OCI-M2 (cell line): ENCODE data around the gene RFX1.
A peak's percentile ranks its signal among the peaks of the same experiment; 100 is the strongest.

Experiments used
- DNase-seq: peaks from one replicate; lab custom pipeline; 2025; ENCODE audit not compliant: unreplicated experiment; lab: John Stamatoyannopoulos, UW

Gene RFX1

DNA sequence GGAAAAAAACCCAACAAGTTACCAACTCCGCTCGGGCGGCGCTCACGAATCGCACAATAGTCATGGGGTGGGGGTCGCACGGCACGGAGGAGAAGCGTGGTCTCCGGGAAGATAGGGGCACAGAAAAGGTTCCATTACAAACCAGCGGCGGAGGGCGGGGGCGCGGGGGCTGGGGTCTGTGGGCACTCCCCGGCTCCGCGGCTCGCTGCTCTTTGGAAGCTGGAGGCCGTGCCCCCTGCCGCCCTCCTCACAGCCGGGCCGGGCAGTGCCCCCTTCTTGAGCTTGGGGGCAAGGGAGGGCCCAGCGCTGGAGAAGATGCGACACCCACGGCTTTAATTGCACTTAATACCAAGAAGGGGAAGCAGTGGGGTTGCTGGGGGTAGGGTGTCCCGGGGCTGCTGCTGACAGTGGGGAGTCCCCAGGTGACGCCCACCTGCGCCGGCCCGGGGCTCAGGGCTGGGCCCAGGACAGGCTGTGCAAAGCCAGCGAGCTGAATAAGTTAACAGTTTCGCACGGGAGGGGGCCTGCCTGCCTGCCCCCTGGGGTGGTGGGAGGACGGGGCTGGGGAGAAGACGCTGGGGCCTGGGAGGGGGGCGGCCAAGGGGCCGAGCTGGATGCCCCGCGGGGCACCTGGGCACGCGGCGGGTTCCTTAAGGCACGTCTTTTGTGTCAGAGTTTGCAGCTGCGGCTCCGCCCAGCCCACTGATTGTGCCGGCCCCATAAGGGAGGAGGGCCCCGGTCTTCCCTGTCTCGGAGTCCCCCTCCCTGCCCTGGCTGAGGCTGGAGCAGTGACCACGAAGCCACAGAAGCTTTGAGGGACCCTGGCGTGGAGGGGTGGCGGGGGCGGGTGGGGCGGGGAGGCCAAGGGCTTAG lies 44.1 kb downstream of the RFX1 start:
- no peak for DNase-seq

DNA sequence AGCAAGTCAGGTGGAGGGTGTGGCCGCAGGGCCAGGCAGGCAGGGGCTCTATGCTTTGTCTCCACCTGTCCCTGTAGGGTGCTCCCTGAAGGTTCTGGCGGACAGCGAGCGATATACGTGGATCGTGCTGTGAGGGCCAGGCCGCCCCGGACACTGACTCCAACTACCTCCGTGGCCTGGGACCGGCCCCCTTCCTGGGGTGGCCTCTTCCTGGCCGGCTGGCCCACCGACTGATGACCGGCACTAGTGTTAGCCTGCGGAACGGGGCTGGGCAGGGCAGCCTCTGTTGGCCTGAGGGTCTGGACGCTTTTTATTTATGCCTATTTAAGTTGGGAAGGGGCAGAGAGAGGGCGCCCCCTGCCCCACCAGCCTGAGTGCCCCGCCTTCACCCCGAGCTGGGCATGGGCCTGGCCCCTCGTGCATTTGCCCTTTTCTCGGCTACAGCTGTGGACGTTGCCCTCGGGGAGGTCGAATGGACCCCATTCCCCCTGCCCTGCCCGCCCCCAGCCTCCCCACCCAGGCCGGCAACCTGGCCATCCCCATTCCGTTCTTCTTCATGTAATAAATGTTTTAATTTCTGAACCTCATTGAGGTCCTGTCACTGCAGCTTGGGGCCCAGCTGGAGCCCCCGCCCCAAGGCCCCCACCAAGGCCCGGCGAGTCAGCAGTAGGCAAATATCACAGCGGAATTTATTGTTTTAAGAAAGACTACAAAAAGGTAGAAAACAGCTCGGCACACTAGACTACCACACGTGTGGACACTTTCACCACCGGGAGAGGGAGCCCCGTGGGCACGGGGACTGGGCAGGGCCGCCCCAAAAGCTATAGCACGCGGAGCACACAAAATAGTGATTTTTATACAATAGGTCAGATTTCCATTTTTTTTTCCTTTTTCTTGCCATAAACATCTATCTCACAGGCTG lies 45.0 kb downstream of the RFX1 start:
- DNase-seq: no peak

DNA sequence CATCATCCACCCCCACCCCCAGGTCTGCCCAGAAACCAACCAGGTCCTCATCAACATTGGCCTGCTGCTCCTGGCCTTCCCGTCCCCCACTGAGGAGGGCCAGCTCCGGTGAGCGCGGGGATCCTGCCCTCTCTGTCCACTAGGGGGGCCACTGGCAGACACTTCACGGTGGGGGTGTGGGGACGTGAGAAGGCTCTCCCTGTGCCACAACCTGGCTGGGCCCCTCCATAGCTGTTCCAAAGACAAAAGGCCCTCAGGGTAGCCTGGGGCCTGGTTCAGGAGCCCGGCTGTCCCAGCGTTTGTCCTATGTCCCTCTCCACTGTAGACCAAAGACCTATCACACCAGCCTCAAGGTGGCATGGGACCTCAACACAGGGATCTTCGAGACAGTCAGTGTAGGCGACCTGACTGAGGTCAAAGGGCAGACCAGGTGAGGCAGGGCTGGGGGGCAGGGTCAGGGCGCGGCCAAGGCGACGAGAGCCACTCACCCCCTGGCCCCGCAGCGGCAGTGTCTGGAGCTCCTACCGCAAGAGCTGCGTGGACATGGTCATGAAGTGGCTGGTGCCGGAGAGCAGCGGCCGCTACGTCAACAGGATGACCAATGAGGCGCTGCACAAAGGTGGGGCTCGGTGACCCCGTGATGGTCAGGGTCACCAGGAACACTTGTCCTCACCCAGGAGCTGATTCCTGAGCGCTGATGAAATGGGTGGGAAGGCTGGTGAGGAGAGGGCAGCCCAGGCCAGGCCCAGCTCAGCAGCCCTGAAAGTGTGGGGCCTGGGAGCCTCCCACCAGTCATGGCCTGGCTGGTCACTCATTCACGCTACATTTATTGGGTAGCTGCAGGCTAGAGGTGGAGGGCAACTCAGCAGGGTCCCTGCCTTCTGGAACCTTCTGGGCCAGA lies 45.9 kb downstream of the RFX1 start:
- no peak for DNase-seq

DNA sequence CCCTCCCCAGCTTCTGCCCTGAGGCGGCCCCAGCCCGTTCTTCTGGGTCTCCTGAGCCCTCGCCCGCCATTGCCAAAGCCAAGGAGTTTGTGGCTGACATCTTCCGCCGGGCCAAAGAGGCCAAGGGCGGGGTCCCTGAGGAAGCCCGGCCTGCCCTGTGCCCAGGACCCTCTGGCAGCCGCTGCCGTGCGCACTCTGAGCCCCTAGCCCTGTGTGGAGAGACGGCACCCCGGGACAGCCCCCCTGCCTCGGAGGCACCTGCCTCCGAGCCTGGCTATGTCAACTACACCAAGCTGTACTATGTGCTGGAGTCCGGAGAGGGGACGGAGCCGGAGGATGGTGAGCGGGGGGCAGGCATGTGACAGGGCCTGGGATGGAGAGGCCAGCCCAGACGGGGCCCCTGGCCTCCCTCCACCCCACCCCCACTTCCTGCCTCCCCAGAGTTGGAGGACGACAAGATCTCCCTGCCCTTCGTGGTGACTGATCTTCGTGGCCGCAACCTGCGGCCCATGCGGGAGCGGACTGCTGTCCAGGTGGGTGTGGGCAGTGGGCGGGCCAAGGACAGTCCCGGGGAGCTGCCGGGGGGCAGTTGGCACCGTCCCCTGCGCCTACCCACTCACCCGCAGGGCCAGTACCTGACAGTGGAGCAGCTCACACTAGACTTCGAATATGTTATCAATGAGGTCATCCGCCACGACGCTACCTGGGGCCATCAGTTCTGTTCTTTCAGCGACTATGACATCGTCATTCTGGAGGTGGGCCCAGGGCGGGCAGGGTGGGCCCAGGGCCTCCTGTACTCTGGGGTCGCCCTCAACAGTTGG lies 46.8 kb downstream of the RFX1 start:
- no peak for DNase-seq

DNA sequence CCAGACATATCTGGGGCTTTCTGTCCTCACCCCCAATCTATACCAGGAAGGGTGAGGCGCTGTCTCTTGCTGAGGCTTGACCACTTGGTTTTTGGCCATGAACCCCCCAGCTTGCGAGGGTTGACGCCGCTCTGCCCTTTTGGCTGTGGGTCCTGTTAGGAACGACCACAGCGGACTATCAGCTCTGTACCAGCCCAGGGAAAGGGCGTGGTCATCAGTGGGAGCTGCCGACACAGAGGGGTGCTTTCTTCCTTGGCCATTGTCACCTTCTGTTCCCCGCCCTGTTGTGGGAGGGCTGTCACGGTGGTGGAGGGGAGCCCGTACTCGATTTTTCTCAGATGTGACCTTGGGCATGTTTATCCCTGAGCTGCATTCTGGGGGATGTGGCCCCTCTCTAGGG lies 48.1 kb downstream of the RFX1 start:
- DNase-seq: no peak

DNA sequence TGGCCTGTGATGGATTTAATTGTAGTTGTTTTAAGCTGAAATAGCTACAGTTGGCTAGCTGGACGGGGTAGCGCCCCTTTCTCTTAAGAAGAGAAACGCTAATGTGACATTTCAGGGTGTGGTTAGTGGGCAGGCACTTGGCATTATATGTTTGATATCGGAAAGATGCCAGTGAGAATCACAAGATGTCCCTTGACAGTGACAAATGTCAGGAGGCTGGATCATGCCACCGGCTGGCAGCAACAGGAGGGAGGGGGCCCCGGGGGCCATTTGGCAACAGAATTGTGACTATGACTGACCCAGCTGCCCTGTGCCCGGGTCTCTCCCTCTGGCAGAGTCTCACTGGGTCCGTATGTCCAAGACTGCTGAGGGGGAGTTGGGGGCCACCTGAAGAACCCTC lies 49.1 kb downstream of the RFX1 start:
- DNase-seq: no peak

DNA sequence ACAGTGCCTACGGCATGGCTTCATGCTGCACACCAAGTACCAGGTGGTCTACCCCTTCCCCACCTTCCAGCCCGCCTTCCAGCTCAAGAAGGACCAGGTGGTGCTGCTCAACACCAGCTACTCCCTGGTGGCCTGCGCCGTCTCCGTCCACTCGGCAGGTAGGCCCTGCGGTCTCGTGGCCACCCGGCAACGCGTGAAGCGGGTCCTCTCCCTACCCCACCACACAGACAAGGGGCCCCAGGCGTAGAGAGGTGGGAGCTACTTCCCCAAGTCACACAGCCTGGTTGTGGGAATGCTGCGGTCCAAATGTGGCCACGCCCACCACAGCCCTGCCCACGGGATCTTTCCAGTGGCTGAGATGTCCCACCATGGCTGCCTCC lies 49.8 kb downstream of the RFX1 start:
- DNase-seq: no peak

DNA sequence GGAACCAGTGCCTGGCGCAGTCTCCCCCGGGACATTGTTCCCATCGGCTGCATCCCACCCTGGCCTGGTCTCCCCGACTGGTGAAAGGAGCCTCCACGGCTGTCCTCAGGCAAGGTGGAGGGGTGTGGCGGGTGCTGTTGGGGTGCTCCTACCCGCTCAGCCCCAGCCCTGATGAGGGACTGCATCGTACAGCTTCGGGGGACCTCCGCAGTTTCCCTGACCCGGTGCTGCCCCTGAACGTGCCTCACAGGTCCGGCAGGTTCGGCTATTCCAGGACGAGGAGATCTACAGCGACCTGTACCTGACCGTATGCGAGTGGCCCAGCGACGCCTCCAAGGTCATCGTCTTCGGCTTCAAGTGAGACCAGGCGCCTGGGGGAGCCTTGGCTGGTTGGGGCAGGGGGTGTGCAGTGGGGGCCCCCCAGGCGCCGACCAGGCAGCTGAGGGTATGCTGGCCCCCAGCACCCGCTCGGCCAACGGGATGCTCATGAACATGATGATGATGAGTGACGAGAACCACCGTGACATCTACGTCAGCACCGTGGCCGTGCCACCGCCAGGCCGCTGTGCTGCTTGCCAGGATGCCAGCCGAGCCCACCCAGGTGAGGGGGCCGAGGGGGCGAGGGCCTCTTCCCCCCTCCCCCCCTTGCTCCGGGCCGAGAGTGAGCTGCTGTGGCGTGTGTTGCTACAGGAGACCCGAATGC lies 50.3 kb downstream of the RFX1 start:
- no peak for DNase-seq

DNA sequence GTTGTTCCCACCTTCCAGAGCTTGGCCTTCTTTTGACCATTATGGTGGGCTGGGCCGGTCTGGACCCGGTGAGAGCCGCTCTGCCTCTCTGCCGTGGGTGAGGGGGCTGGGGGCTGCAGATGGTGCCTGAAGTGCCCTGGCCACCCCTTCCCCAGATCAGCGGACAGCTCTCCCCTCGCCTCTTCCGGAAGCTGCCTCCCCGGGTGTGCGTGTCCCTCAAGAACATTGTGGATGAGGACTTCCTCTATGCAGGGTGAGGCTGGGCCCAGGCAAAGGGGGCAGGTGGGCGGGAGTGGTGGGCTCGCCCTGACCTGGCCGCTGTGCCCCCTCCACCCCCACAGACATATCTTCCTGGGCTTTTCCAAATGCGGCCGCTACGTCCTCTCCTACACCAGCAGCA lies 51.9 kb downstream of the RFX1 start:
- DNase-seq: no peak

DNA sequence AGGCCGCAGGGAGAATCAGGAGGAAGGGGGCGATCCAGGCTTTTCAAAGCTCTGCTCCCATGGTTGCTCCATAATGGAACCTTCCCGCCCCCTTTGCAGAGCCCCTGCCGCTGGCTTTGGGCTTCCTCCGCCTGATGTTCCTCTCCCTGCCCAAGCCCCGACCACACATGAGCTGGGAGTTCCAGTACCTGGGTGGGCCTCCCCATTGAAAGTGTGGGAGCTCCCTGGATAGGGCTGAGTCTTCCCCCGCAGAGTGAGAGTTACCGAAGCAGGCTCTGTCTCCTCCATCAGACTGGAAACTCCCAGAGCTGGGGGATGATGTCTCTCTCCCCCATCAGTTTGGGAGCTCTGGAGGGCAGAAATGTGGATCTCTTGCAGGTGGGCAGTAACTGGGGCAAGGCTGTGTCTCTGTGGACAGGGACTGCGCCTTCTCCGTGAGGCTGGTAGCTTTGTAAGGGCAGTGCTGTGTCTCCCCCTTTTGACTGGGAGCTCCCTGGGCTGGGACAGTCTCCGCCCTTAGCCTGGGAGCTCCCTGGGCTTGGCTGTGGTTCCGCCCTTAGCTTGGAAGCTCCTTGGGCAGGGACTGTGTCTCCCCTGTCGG lies 53.1 kb downstream of the RFX1 start:
- DNase-seq: no peak

DNA sequence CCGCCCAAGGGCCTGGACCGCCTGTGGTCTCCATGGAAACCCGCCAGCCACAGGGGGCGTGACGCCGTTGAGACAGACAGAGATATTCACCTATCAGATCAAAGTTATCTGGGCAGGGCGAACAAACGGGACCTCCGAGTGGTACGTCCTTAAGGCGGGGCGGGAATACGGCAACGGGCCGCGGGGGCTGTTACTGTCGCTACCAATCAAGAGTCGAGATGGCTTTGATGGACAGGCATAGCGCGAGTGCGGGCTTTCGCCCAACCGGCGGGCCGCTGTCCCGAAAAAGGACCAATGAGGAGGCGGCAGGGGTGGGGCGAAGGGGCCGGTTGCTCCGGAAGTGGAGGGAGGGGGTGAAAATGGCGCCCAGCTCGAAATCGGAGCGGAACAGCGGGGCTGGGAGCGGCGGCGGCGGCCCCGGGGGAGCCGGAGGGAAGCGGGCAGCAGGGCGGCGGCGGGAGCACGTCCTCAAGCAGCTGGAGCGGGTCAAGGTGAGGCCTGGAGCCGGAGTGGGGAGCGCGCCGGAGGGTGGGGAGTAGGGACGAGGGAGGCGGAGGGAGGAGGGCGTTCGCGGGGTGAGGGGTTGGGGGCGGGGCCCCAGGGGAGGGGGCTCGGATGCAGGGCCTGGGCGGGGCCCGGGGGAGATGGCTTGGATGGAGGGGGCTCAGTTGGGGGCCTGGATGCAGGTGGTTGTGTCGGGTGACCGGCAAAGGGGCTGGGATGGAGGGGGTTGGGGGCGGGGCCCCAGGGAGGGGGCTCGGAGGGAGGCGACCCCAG lies 53.8 kb downstream of the RFX1 start, which contains the start of gene DCAF15:
DCAF15 (plus strand) TSS at position 356 of the 777 bp plus-strand sequence; CDS start at position 360, 4 bp downstream.
- DNase-seq: peak; percentile 100

DNA sequence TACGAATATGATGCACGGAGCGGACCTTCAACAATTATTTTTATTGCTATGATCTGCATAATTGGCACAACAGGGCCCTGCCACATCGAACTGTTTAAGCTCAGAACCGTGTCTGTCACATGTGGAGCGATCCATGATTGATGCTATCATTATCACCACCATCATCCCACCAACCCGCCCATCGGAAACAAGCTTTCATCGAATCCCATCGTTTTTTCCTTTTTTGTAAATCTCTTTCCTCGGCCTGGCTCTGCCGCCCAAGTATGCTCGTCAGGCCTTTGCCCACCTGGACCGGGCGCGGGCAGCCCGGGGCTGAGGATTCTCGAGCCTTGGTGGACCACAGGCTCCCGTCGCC lies 54.3 kb downstream of the RFX1 start:
- DNase-seq: no peak

DNA sequence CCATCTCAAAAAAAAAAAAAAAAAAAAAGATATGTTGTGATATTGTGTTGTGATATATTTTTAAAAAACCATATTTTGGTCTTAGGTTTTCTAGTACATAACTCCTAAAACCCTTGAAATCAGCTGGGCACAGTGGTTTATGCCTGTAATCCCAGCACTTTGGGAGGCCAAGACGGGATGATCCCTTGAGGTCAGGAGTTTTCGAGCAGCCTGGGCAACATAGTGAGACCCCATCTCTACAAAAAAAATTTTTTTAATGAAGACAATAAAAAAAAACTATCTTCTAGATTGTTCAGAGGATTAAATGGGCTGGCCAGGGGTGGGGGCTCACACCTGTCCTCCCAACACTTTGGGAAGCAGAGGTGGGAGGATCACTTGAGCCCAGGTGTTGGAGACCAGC lies 55.1 kb downstream of the RFX1 start:
- DNase-seq: no peak

DNA sequence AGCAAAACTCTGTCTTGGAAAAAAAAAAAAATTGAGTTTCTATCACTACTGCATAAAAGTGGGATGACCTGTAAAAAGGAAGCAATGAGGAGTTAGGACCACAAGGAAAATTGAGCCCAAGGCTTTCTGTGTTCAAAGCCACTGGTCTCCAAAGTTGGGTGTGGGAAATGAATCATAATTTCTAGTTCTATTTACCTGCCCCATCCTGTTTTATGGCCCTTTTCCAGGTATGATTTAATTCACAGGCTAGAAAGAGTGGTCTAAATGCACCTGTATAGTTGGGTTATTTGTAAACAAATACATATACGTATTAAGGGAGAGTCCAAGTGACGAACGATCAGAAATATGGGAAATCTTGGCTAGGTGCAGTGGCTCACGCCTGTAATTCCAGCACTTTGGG lies 59.7 kb downstream of the RFX1 start:
- DNase-seq: no peak

DNA sequence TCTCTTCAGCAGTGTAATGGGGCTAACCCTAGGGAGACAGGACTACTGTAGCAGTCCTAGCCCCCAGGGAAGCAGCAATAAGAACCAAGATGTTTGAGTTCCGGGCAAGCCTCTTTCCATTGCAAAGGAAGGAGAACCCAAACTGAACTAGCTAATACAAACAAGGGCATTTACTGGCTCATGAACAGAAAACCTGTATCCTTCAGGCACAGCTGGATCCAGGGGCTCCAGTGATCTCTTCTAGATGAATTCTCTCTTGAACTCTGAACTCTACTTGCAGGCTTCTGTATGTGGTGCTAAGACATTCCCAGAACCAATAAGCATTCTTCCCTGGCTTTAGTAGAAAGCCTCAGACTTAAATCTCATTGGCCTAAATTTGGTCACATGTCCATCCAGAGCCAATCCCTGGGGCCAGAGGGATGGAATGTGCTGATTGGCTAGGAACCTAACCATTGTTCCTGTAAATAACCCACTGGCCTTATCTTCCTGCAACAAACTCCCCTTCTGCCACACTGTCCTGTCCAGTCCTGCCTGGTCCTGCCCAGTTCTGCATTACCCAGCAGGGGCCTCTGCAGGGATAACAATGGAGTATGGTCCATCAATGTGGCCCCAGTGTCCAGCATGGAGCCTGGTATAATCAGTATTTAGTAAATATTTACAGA lies 64.0 kb downstream of the RFX1 start:
- DNase-seq: no peak

DNA sequence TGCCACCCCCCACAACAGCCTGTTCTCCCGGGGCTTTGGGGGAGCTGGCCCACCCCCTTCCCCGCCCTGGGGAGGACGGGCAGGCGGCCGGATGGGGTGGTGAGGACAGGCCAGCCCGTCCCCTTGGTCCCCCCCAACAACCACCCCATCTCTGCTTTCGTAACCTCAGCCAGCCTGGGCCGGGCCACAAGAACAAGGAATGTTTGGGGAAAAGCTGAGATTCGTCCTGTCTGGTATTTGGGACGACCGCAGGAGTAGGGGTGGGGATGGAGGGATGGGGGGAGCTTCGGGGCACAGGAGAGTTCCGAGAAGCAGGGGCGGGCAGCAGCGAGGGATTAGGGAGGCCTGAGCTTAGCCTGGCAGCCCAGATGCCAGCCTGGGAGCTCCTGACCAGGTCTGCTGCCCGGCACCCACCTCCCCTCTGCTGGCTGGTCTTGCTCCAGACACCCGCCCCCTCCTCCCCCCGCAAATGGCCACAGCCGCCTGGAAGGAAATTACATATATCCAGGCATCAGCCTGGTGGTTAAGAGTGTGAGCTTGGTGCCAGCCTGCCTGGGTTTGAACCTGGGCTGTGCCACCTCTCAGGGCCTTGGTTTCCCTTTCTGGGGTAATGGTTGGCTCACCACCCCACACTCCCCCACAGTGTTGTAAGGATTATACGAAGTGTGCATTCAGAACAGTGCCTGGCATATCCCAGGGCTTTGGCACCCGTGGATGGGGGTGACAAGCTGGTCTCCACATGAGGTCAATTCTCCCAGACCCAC lies 67.6 kb downstream of the RFX1 start, which contains the start of gene PODNL1:
PODNL1 (minus strand) TSS at position 117 of the 764 bp plus-strand sequence. CDS start 236 bp downstream, outside the sequence.
- no peak for DNase-seq
